Measurements from ENCODE around the gene METRNL.

Gene METRNL

DNA sequence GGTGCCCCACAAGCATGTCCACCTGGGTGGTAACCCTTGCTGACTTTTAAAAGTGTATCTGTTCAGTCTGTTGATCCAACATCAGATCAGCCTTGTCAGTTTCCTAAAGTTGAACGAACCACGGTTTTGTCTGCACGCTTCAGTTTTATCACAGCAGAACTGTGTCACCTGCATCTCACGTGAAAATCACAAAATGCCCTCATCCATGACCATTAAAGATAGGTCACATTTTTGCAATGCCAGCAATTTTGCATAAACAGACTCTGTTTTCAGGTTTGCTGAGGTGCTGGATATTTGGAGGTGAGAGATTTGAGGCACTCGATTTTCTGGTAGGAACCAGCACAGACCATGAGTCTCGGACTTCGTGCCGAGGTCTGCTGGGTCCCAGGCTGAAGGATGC, 3.0 kb downstream of the METRNL start:
- in situ Hi-C loops (cut with MboI; ENCODE audit: low sequenced_read_pairs, unreplicated experiment), result no loop called here
- TF ChIP-seq, protein P1, sequence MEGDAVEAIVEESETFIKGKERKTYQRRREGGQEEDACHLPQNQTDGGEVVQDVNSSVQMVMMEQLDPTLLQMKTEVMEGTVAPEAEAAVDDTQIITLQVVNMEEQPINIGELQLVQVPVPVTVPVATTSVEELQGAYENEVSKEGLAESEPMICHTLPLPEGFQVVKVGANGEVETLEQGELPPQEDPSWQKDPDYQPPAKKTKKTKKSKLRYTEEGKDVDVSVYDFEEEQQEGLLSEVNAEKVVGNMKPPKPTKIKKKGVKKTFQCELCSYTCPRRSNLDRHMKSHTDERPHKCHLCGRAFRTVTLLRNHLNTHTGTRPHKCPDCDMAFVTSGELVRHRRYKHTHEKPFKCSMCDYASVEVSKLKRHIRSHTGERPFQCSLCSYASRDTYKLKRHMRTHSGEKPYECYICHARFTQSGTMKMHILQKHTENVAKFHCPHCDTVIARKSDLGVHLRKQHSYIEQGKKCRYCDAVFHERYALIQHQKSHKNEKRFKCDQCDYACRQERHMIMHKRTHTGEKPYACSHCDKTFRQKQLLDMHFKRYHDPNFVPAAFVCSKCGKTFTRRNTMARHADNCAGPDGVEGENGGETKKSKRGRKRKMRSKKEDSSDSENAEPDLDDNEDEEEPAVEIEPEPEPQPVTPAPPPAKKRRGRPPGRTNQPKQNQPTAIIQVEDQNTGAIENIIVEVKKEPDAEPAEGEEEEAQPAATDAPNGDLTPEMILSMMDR (IDR thresholded peaks at IDR 0.05; ENCODE audit: borderline replicate concordance, control extremely low read depth, extremely low read depth, insufficient read depth, missing control alignments), result no peak
- DNase-seq (ENCODE audit: low spot score), result no peak

DNA sequence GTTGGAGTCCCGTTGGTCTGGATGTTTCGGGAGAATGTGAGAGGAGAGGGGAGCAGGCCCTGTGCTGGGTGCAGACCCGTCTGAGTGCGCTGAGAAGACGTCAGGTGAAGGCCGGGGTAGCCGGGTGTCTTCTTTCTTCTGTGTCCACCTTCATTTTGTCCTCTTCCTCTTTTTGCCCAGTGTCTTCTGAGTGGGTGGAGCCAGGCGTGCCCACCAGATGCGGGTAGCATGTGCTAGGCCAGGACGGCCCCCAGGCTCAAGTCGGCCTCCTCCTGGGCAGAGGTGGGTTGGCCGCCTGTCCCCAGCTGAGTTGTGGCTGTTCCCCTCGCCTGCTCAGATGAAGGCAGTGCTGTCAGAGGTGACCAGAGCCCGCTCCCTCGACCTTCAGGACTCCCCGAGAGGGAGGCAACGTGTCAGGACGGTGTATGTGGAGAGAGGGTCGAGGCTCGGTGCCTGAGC, 3.5 kb downstream of the METRNL start:
- no peak for DNase-seq (ENCODE audit: low spot score)
- TF ChIP-seq, protein P1 (IDR thresholded peaks at IDR 0.05; ENCODE audit: borderline replicate concordance, control extremely low read depth, extremely low read depth, insufficient read depth, missing control alignments), result no peak
- in situ Hi-C loops (cut with MboI; ENCODE audit: low sequenced_read_pairs, unreplicated experiment), result no loop called here

DNA sequence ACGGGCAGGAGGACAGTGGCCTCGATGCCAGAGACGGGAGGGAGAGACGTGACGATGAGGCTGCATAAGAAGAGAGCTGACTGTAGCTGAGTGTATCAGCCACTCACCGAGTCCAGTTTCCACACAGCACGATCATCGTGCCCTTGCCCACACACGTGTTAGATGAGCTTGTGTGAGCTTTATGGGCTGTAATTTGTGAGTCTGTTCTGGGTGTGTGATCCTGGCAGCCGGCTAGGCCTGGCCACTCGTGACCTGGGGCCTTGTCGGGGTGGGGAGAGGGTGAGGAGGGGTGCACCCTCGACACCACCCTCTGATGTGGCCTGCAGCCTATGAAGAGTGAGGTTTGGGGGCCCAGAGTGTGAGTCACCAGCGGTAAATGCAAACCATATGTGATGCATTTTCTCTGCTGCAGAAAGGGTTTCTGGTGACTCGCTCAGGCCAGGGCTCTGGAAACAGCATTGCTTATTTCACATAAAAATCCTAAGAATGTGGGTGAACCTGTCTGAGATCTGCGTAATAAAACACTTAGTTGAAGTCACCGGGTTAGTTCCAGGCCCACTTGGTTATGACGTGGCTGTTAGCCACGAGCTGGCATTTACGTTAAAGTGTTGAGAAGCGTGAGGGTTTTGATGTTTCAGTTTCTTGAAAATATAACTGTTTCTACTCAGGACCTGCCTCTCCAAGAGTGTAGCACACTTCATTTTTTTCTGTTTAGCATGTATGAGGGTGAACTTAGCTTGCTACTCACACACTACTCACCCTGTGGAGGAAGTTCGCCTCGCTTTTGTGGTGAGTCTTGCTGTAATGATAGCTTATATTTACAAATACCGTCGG, 4.2 kb downstream of the METRNL start:
- TF ChIP-seq, protein P1 (IDR thresholded peaks at IDR 0.05; ENCODE audit: borderline replicate concordance, control extremely low read depth, extremely low read depth, insufficient read depth, missing control alignments), result no peak
- in situ Hi-C loops (cut with MboI; ENCODE audit: low sequenced_read_pairs, unreplicated experiment), result no loop called here
- DNase-seq (ENCODE audit: low spot score), result no peak

DNA sequence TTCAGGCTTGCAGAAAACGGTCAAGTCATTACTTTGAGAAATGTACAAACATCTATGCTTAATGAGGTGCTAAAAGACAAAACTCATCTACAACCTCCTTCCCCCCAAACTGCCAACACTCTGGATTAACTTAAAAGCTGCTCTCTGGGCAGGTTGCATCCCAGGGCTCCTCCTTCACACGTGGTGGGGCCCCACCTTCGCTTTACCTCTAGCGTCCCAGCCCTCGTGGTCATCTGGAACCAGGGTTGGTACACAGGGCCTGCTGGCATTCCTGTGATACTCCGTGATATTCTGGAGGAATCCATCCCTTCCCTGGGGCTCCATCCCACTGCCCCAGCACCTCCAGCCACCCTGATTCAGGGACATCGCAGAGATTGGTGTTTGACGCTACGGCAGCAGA, 4.8 kb downstream of the METRNL start:
- DNase-seq (ENCODE audit: low spot score), result no peak
- TF ChIP-seq, protein P1 (IDR thresholded peaks at IDR 0.05; ENCODE audit: borderline replicate concordance, control extremely low read depth, extremely low read depth, insufficient read depth, missing control alignments), result no peak
- in situ Hi-C loops (cut with MboI; ENCODE audit: low sequenced_read_pairs, unreplicated experiment), result no loop called here

DNA sequence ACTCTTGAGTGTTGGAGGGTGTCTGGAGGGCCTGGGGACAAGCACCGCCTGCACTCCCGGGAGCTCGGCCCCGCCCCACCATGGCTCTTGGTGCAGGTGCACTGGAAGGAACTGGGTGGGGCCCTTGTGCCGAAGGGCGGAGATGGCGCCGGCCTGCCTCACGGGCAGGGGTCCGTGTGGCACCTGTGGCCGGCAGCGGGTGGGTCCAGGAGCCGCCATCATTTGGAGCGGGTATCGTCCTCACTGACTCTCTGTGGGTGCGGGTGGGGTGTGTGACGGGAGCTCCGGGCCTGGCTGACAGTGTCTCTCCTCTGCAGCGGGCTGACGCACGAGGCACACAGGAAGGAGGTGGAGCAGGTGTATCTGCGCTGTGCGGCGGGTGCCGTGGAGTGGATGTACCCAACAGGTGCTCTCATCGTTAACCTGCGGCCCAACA, 5.2 kb downstream of the METRNL start:
- DNase-seq (ENCODE audit: low spot score), result no peak
- TF ChIP-seq, protein P1 (IDR thresholded peaks at IDR 0.05; ENCODE audit: borderline replicate concordance, control extremely low read depth, extremely low read depth, insufficient read depth, missing control alignments), result no peak
- in situ Hi-C loops (cut with MboI; ENCODE audit: low sequenced_read_pairs, unreplicated experiment), result no loop called here

DNA sequence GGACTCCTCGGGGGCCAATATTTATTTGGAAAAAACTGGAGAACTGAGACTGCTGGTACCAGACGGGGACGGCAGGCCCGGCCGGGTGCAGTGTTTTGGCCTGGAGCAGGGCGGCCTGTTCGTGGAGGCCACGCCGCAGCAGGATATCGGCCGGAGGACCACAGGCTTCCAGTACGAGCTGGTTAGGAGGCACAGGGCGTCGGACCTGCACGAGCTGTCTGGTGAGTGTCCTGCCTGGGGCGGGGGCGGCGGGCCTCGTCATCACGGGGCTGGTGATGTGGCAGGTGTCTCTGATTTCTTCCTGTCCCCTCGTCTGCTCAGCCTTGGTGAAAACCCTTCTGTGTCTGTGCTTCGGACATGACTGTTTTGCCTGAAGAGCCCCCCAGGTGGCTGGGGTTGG, 5.7 kb downstream of the METRNL start:
- TF ChIP-seq, protein P1 (IDR thresholded peaks at IDR 0.05; ENCODE audit: borderline replicate concordance, control extremely low read depth, extremely low read depth, insufficient read depth, missing control alignments), result no peak
- no peak for DNase-seq (ENCODE audit: low spot score)
- in situ Hi-C loops (cut with MboI; ENCODE audit: low sequenced_read_pairs, unreplicated experiment), result no loop called here

All from GM13976 (cell line).